Effector CD8-positive, alpha-beta T cell (primary cell): Measurements from ENCODE around the gene HCRTR2.

ENCODE experiments used
- DNase-seq: peaks from one replicate; lab custom pipeline; 2025; lab: John Stamatoyannopoulos, UW

HCRTR2 gene

GRCh38 chr6:55327169-55327568 is 152.9 kb downstream of the HCRTR2 start, which contains the start of gene GFRAL:
TSS of gene GFRAL (plus strand) at chr6:55327469. CDS start at chr6:55327555, 86 bp downstream.
- no peak for DNase-seq
